GM23248 (cell line): ENCODE results near the gene ANGPT4.

Experiments used
- EZH2 ChIP-seq: fragments of 200-600 bp; sonication (generic); IDR thresholded peaks from 2 replicates; pipeline ENCODE4 v1.6.1; 2018; ENCODE audit warnings: antibody characterized with exemption, mild to moderate bottlenecking; ENCODE audit not compliant: insufficient read depth, poor library complexity, severe bottlenecking
- EZH2phosphoT487 ChIP-seq: fragments of 200-600 bp; sonication (generic); IDR thresholded peaks from 2 replicates; pipeline ENCODE4 v1.6.1; 2018; ENCODE audit warnings: antibody characterized with exemption, moderate library complexity, mild to moderate bottlenecking, low read depth; ENCODE audit not compliant: insufficient read depth

- TF ChIP-seq EZH2phosphoT487 (no peak), EZH2 (no peak)
Measured at GRCh38 chr20:834151-834746, 81.9 kb downstream of the ANGPT4 start.
